Epidermal melanocyte (primary cell): ENCODE data around the gene S100A3.
"Not testable (repeated sequence)": the region's sequence is repeated elsewhere in the genome, so short reads cannot be mapped to it uniquely, and the experiment has no call there.

Experiments used
- DNase-seq: peaks from one replicate; pipeline ENCODE4 v3.0.0; 2011; ENCODE audit warnings: low spot score; ENCODE audit not compliant: insufficient read length

Gene S100A3

GRCh38 chr1:153535242-153536011 is 13.6 kb downstream of the S100A3 start, which contains the start of gene S100A6:
S100A6 (minus strand) TSS chr1:153535991; CDS start chr1:153535339, 652 bp downstream.
- peak; percentile 35 for DNase-seq

- no peak for DNase-seq
Observed at GRCh38 chr1:153534925-153535241, 14.2 kb downstream of the S100A3 start.

- DNase-seq, result no peak
Observed at GRCh38 chr1:153534226-153534924, 14.7 kb downstream of the S100A3 start.

- DNase-seq, result peak; percentile 30
Observed at GRCh38 chr1:153533689-153534201, 15.3 kb downstream of the S100A3 start.

GRCh38 chr1:153532769-153533599 is 16.1 kb downstream of the S100A3 start:
- DNase-seq, result peak; percentile 85

GRCh38 chr1:153532181-153532580 is 16.9 kb downstream of the S100A3 start:
- DNase-seq, result no peak

- no peak for DNase-seq
Observed at GRCh38 chr1:153531638-153532037, 17.4 kb downstream of the S100A3 start.

- DNase-seq, result no peak
Observed at GRCh38 chr1:153527683-153528040, 21.4 kb downstream of the S100A3 start.

GRCh38 chr1:153527023-153527682 is 21.9 kb downstream of the S100A3 start:
- no peak for DNase-seq

- no peak for DNase-seq
Observed at GRCh38 chr1:153526132-153526543, 22.9 kb downstream of the S100A3 start.

- DNase-seq, result no peak
Observed at GRCh38 chr1:153525088-153525728, 23.9 kb downstream of the S100A3 start.

- not testable (repeated sequence) for DNase-seq
Observed at GRCh38 chr1:153522353-153523048, 26.6 kb downstream of the S100A3 start.

- DNase-seq, result not testable (repeated sequence)
Observed at GRCh38 chr1:153521808-153522207, 27.2 kb downstream of the S100A3 start.

GRCh38 chr1:153520818-153521476 is 28.1 kb downstream of the S100A3 start:
- no peak for DNase-seq

- not testable (repeated sequence) for DNase-seq
Observed at GRCh38 chr1:153520137-153520691, 28.8 kb downstream of the S100A3 start.

GRCh38 chr1:153519242-153519641 is 29.8 kb downstream of the S100A3 start:
- no peak for DNase-seq

- DNase-seq, result no peak
Observed at GRCh38 chr1:153515504-153516394, 33.3 kb downstream of the S100A3 start.

GRCh38 chr1:153513666-153514065 is 35.4 kb downstream of the S100A3 start:
- DNase-seq, result no peak
